Right atrium auricular region (tissue), 2 donors: ENCODE data around the gene TMEM186. TPM values are rescaled to one million over a fixed set of nuclear protein-coding genes. Genes with fewer than 3 reads are reported as not detected.

Experiments used
- DNase-seq: peaks from one replicate; pipeline ENCODE4 v3.0.0-alpha.2; 2019; ENCODE audit warnings: low spot score
- H3K27ac ChIP-seq, 2 donors: fragments of 200-600 bp; sonication (generic); 1 replicate in 1 of 2; 2 replicates in 1 of 2; pipeline ENCODE4 v1.5.1; 2016 to 2019
- H3K27me3 ChIP-seq, 2 donors: fragments of 200-600 bp; sonication (generic); one replicate each; pipeline versions ENCODE4 v1.5.1 to v1.6.0; 2017 to 2019
- H3K36me3 ChIP-seq: fragments of 200-600 bp; sonication (generic); one replicate; pipeline ENCODE4 v1.5.1; 2016
- H3K4me1 ChIP-seq, 2 donors: fragments of 200-600 bp; sonication (generic); one replicate each; pipeline versions ENCODE4 v1.5.1 to v1.6.0; 2017 to 2019
- H3K4me3 ChIP-seq, 2 donors: fragments of 200-600 bp; sonication (generic); 1 replicate in 1 of 2; 2 replicates in 1 of 2; pipeline ENCODE4 v1.5.1; 2017 to 2019; ENCODE audit warnings: mild to moderate bottlenecking in 1 of 2, moderate library complexity in 1 of 2
- H3K9me3 ChIP-seq, 2 donors: fragments of 200-600 bp; sonication (generic); one replicate each; pipeline ENCODE4 v1.5.1; 2019
- CTCF ChIP-seq, 2 donors: fragments of 200-600 bp; sonication (generic); IDR thresholded peaks; one replicate each; pipeline ENCODE4 v1.5.1; 2019; ENCODE audit warnings: antibody characterized with exemption in 2 of 2
- total RNA-seq, 2 donors: library from RNA; depleted of rRNA; stranded (reverse); fragments of >200 nt; gene quantifications; one replicate each; pipeline ENCODE4 v1.1.0, GENCODE V29; 2016

The TMEM186 gene
- total RNA-seq, 2 donors from 2014 or later, result 6.3 to 7.6 TPM

DNA sequence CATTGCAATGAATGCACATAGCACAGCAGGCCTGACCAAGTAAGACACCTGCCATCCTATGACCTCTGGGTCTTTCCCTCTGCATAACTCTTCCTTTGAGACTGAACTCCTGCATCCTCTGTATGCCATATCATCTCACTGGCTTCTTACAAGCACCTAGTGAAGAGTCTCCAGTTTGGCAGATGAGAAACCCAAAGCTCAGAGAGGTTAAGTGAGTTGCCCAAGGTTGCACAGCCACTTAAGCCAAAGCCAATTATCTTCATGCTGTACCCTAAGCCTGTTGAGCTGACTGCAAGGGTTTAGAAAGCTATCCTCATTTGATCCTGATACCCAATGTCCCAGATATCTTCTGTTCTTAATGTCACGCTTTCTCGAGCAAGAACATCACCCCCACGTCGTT is 35.2 kb downstream of the TMEM186 start:
- Histone ChIP-seq H3K27me3 (no peaks in the 10 kb centered on the region), H3K36me3 (no peaks in the 10 kb centered on the region), H3K4me3 (no peak overlapping the region), H3K27ac (no peak overlapping the region), H3K4me1 (no peaks in the 10 kb centered on the region), H3K9me3 (no peaks in the 10 kb centered on the region)
- TF ChIP-seq CTCF (IDR thresholded peaks at IDR 0.05), result no peak
- DNase-seq, result no peak

- Histone ChIP-seq H3K36me3 (no peaks in the 10 kb centered on the region), H3K4me3 (no peak overlapping the region), H3K4me1 (no peaks in the 10 kb centered on the region), H3K27ac (no peak overlapping the region), H3K9me3 (no peaks in the 10 kb centered on the region), H3K27me3 (no peaks in the 10 kb centered on the region)
- TF ChIP-seq CTCF (IDR thresholded peaks at IDR 0.05), result no peak
- no peak for DNase-seq
Observed at GRCh38 chr16:8761078-8761477, 36.4 kb downstream of the TMEM186 start.

GRCh38 chr16:8760021-8760420 is 37.4 kb downstream of the TMEM186 start:
- Histone ChIP-seq H3K27me3 (no peaks in the 10 kb centered on the region), H3K4me3 (no peak overlapping the region), H3K36me3 (no peaks in the 10 kb centered on the region), H3K27ac (no peak overlapping the region), H3K4me1 (no peaks in the 10 kb centered on the region), H3K9me3 (no peaks in the 10 kb centered on the region)
- no peak for DNase-seq
- TF ChIP-seq CTCF (IDR thresholded peaks at IDR 0.05), result no peak

GRCh38 chr16:8758022-8758421 is 39.4 kb downstream of the TMEM186 start:
- Histone ChIP-seq H3K4me1 (no peaks in the 10 kb centered on the region), H3K9me3 (no peaks in the 10 kb centered on the region), H3K27ac (no peak overlapping the region), H3K36me3 (no peaks in the 10 kb centered on the region), H3K4me3 (no peak overlapping the region), H3K27me3 (no peaks in the 10 kb centered on the region)
- TF ChIP-seq CTCF (IDR thresholded peaks at IDR 0.05), result no peak
- no peak for DNase-seq

DNA sequence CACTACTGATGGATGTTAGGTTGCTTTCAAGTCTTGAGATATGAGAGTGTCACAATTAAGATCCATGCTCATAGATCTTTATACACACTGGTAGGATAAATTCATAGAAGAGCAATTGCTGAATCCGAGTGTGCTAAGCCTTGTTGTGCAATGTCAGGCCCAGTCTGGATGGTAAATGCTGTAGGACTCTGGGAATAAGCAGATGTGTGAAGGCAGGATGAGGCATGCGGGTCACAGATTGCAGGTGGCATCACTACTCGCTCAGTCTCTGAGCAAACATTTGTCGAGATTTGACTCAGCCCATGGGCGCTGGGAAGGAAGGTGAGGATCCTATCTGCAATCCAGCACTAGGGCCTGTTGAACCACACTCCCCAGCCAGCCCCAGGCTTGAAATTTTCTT is 40.7 kb downstream of the TMEM186 start:
- no peaks in the 10 kb centered on the region for H3K9me3 ChIP-seq
- H3K27me3 ChIP-seq, result no peaks in the 10 kb centered on the region
- TF ChIP-seq CTCF (IDR thresholded peaks at IDR 0.05), result no peak
- DNase-seq, result no peak
- no peaks in the 10 kb centered on the region for H3K36me3 ChIP-seq
- H3K4me1 ChIP-seq, result peaks cover 0 to 8% of the 10 kb centered on the region in 2 donors
- no peak overlapping the region for H3K27ac ChIP-seq
- H3K4me3 ChIP-seq, result no peak overlapping the region

DNA sequence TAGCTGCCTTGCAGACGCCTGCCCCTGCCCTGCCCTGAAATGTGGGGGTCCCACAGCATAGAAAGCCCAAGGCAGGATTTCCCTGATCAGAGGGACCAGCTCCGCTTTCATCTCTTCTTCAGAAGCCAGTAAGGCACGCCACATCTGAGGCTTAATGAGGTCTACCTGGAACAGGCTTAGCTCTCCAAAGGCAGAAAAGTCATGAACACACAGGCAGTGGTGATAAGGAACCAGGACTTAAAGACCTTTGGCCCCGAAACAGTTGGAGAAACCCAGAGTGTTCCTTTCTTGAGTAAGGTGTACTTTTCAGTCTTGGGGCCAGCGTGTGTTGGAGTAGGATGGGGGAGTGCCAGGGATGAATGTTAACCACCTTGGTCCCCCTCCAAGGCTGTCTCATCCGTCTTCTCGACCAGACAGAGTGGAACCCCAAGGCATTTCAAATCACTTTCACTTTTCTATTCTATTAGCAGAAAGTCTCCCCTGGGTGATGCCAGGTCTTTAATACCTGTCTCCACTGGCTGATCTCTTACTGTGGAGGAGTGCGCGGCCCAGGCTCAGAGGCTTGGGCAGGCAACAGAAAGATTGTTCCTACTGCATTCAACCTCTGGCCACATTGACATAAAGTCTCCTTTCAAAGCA is 43.9 kb downstream of the TMEM186 start:
- H3K27ac ChIP-seq, result no peak overlapping the region
- no peaks in the 10 kb centered on the region for H3K9me3 ChIP-seq
- H3K27me3 ChIP-seq, result no peaks in the 10 kb centered on the region
- H3K4me1 ChIP-seq, result peaks cover 0 to 12% of the 10 kb centered on the region in 2 donors
- no peak overlapping the region for H3K4me3 ChIP-seq
- no peaks in the 10 kb centered on the region for H3K36me3 ChIP-seq
- no peak for DNase-seq
- TF ChIP-seq CTCF (IDR thresholded peaks at IDR 0.05), result no peak
